ENCODE results near the gene ANO7. TPM values are rescaled to one million over a fixed set of nuclear protein-coding genes. Genes with fewer than 3 reads are reported as not detected.
A peak's percentile ranks its signal among the peaks of the same experiment; 100 is the strongest.

The ANO7 gene
- total and polyA plus RNA-seq, 2 of the 13 experiments (the other 11 are each of a cell fraction or from before 2014, with no cell fraction given), result 4.1 to 4.9 TPM

DNA sequence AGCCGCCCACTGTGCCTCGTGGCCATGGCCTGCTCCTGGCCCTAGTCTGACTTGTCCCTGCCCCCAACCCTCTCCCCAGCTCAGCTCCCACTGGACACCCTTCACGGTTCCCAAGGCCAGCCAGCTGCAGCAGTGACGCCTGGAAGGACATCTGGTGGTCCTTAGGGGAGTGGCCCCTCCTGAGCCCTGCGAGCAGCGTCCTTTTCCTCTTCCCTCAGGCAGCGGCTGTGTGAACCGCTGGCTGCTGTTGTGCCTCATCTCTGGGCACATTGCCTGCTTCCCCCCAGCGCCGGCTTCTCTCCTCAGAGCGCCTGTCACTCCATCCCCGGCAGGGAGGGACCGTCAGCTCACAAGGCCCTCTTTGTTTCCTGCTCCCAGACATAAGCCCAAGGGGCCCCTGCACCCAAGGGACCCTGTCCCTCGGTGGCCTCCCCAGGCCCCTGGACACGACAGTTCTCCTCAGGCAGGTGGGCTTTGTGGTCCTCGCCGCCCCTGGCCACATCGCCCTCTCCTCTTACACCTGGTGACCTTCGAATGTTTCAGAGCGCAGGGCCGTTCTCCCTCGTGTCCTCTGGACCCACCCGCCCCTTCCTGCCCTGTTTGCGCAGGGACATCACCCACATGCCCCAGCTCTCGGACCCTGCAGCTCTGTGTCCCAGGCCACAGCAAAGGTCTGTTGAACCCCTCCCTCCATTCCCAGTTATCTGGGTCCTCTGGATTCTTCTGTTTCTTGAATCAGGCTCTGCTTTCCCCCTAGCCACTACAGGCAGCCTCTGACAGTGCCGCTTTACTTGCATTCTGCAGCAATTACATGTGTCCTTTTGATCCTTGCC is 35.8 kb downstream of the ANO7 start (continued):
- TF ChIP-seq TGIF2 (CRISPR knock-in tag; IDR thresholded peaks at IDR 0.05), result peak; percentile 35
- TF ChIP-seq, protein P1, sequence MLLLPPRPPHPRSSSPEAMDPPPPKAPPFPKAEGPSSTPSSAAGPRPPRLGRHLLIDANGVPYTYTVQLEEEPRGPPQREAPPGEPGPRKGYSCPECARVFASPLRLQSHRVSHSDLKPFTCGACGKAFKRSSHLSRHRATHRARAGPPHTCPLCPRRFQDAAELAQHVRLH (CRISPR knock-in tag; IDR thresholded peaks at IDR 0.05; ENCODE audit: borderline replicate concordance, low read depth), result 0 out of 2 replicates have a peak, but pooled peaks have one; percentile 23
- no peak for TF ChIP-seq ZNF33A (CRISPR knock-in tag; IDR thresholded peaks at IDR 0.05; ENCODE audit: borderline replicate concordance)
- TF ChIP-seq TRIM24 (CRISPR knock-in tag; IDR thresholded peaks at IDR 0.05), result no peak
- no peak for TF ChIP-seq ZSCAN30 (CRISPR knock-in tag; IDR thresholded peaks at IDR 0.05)
- TF ChIP-seq ZBTB1 (CRISPR knock-in tag; IDR thresholded peaks at IDR 0.05; ENCODE audit: borderline replicate concordance), result no peak
- 0 out of 2 replicates have a peak, but pooled peaks have one; percentile 29 for TF ChIP-seq ARHGAP35 (CRISPR knock-in tag; IDR thresholded peaks at IDR 0.05; ENCODE audit: borderline replicate concordance)
- no peak for TF ChIP-seq ZNF841 (CRISPR knock-in tag; IDR thresholded peaks at IDR 0.05; ENCODE audit: borderline replicate concordance)
- TF ChIP-seq SKI (IDR thresholded peaks at IDR 0.05; ENCODE audit: partially characterized antibody), result no peak
- no peak for TF ChIP-seq KAT8 (CRISPR knock-in tag; IDR thresholded peaks at IDR 0.05)
- TF ChIP-seq, protein P2, sequence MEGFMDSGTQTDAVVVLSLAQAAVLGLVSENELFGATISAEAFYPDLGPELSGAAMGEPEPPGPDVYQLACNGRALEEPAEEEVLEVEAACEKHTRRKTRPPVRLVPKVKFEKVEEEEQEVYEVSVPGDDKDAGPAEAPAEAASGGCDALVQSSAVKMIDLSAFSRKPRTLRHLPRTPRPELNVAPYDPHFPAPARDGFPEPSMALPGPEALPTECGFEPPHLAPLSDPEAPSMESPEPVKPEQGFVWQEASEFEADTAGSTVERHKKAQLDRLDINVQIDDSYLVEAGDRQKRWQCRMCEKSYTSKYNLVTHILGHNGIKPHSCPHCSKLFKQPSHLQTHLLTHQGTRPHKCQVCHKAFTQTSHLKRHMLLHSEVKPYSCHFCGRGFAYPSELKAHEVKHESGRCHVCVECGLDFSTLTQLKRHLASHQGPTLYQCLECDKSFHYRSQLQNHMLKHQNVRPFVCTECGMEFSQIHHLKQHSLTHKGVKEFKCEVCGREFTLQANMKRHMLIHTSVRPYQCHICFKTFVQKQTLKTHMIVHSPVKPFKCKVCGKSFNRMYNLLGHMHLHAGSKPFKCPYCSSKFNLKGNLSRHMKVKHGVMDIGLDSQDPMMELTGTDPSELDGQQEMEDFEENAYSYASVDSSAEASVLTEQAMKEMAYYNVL (CRISPR knock-in tag; IDR thresholded peaks at IDR 0.05; ENCODE audit: borderline replicate concordance), result no peak; the same call in 1 of the 2 replicates
- TF ChIP-seq, protein P3, sequence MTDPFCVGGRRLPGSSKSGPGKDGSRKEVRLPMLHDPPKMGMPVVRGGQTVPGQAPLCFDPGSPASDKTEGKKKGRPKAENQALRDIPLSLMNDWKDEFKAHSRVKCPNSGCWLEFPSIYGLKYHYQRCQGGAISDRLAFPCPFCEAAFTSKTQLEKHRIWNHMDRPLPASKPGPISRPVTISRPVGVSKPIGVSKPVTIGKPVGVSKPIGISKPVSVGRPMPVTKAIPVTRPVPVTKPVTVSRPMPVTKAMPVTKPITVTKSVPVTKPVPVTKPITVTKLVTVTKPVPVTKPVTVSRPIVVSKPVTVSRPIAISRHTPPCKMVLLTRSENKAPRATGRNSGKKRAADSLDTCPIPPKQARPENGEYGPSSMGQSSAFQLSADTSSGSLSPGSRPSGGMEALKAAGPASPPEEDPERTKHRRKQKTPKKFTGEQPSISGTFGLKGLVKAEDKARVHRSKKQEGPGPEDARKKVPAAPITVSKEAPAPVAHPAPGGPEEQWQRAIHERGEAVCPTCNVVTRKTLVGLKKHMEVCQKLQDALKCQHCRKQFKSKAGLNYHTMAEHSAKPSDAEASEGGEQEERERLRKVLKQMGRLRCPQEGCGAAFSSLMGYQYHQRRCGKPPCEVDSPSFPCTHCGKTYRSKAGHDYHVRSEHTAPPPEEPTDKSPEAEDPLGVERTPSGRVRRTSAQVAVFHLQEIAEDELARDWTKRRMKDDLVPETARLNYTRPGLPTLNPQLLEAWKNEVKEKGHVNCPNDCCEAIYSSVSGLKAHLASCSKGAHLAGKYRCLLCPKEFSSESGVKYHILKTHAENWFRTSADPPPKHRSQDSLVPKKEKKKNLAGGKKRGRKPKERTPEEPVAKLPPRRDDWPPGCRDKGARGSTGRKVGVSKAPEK (CRISPR knock-in tag; IDR thresholded peaks at IDR 0.05; ENCODE audit: borderline replicate concordance), result peak; percentile 98
- no peak for TF ChIP-seq ZNF24 (IDR thresholded peaks at IDR 0.05)
- TF ChIP-seq FOSL1 (CRISPR knock-in tag; IDR thresholded peaks at IDR 0.05; ENCODE audit: borderline replicate concordance), result no peak
- peak; percentile 49 for TF ChIP-seq ZNF331 (CRISPR knock-in tag; IDR thresholded peaks at IDR 0.05)
- TF ChIP-seq, protein P4, sequence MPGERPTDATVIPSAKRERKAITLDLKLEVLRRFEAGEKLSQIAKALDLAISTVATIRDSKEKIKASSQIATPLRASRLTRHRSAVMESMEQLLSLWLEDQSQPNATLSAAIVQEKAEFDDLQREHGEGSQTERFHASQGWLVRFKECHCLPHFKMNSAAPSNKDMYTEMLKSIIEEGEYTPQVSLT (CRISPR knock-in tag; IDR thresholded peaks at IDR 0.05; ENCODE audit: borderline replicate concordance, low read depth), result no peak
- TF ChIP-seq, protein P5, sequence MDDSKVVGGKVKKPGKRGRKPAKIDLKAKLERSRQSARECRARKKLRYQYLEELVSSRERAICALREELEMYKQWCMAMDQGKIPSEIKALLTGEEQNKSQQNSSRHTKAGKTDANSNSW (CRISPR knock-in tag; IDR thresholded peaks at IDR 0.05; ENCODE audit: borderline replicate concordance), result 0 out of 2 replicates have a peak, but pooled peaks have one; percentile 50
- TF ChIP-seq PCBP2 (optimal IDR thresholded peaks at IDR 0.05; ENCODE audit: low read depth, low read length, poor library complexity, severe bottlenecking), result no peak
- TF ChIP-seq ZNF562 (CRISPR knock-in tag; IDR thresholded peaks at IDR 0.05; ENCODE audit: borderline replicate concordance), result no peak
- no peak for TF ChIP-seq ZSCAN20 (CRISPR knock-in tag; IDR thresholded peaks at IDR 0.05; ENCODE audit: borderline replicate concordance)
- peak; percentile 76; the same call in 1 of the 2 replicates for TF ChIP-seq ZNF709 (CRISPR knock-in tag; IDR thresholded peaks at IDR 0.05)
- TF ChIP-seq SP4 (CRISPR knock-in tag; IDR thresholded peaks at IDR 0.05), result no peak
- TF ChIP-seq ARNT2 (CRISPR knock-in tag; IDR thresholded peaks at IDR 0.05; ENCODE audit: low read depth), result peak; percentile 74
- TF ChIP-seq SPEN (CRISPR knock-in tag; IDR thresholded peaks at IDR 0.05; ENCODE audit: low read depth), result peak; percentile 80
